ENCODE data around the gene SYNE1. TPM values are rescaled to one million over a fixed set of nuclear protein-coding genes. Genes with fewer than 3 reads are reported as not detected.
A peak's percentile ranks its signal among the peaks of the same experiment; 100 is the strongest.

SYNE1 gene
- total and polyA plus RNA-seq, 2 experiments from 2014 or later: 14.6 to 83.9 TPM

GRCh38 chr6:152598421-152598820, 38.7 kb downstream of the SYNE1 start:
- Histone ChIP-seq H3K9me3 (ENCODE audit: low read depth) (no peaks in the 10 kb centered on the region), H3K36me3 (no peaks in the 10 kb centered on the region), H3K27me3 (no peaks in the 10 kb centered on the region), H3K4me1 (ENCODE audit: low read depth) (no peaks in the 10 kb centered on the region), H3K4me3 (no peak overlapping the region), H3K27ac (no peak overlapping the region)
- DNase-seq (ENCODE audit: low read depth in 1 of 2, low spot score in 1 of 2): peak in 1 of 2 donors; percentile 21
- no peak for TF ChIP-seq CTCF (IDR thresholded peaks at IDR 0.05; ENCODE audit: low read depth, low read length)

GRCh38 chr6:152596726-152597125, 40.4 kb downstream of the SYNE1 start:
- no peak for TF ChIP-seq CTCF (IDR thresholded peaks at IDR 0.05; ENCODE audit: low read depth, low read length)
- Histone ChIP-seq H3K4me1 (ENCODE audit: low read depth) (no peaks in the 10 kb centered on the region), H3K27me3 (no peaks in the 10 kb centered on the region), H3K36me3 (no peaks in the 10 kb centered on the region), H3K9me3 (ENCODE audit: low read depth) (no peaks in the 10 kb centered on the region), H3K4me3 (no peak overlapping the region), H3K27ac (no peak overlapping the region)
- no peak for DNase-seq (ENCODE audit: low read depth in 1 of 2, low spot score in 1 of 2)

- peak; percentile 29 to 31 for DNase-seq (ENCODE audit: low read depth in 1 of 2, low spot score in 1 of 2)
- Histone ChIP-seq H3K27ac (no peak overlapping the region), H3K4me1 (ENCODE audit: low read depth) (no peaks in the 10 kb centered on the region), H3K36me3 (no peaks in the 10 kb centered on the region), H3K9me3 (ENCODE audit: low read depth) (no peaks in the 10 kb centered on the region), H3K27me3 (no peaks in the 10 kb centered on the region), H3K4me3 (no peak overlapping the region)
- TF ChIP-seq CTCF (IDR thresholded peaks at IDR 0.05; ENCODE audit: low read depth, low read length): peak; percentile 63
Observed at GRCh38 chr6:152595499-152595898, 41.7 kb downstream of the SYNE1 start.

- no peaks in the 10 kb centered on the region for H3K4me1 ChIP-seq (ENCODE audit: low read depth)
- DNase-seq (ENCODE audit: low read depth in 1 of 2, low spot score in 1 of 2): no peak
- H3K4me3 ChIP-seq: no peak overlapping the region
- H3K27me3 ChIP-seq: no peaks in the 10 kb centered on the region
- H3K27ac ChIP-seq: no peak overlapping the region
- no peak for TF ChIP-seq CTCF (IDR thresholded peaks at IDR 0.05; ENCODE audit: low read depth, low read length)
- H3K36me3 ChIP-seq: no peaks in the 10 kb centered on the region
- no peaks in the 10 kb centered on the region for H3K9me3 ChIP-seq (ENCODE audit: low read depth)
Observed at GRCh38 chr6:152594701-152595100, 42.5 kb downstream of the SYNE1 start.

GRCh38 chr6:152588456-152588855, 48.7 kb downstream of the SYNE1 start:
- no peak for DNase-seq (ENCODE audit: low read depth in 1 of 2, low spot score in 1 of 2)
- Histone ChIP-seq H3K4me3 (no peak overlapping the region), H3K36me3 (no peaks in the 10 kb centered on the region), H3K4me1 (ENCODE audit: low read depth) (no peaks in the 10 kb centered on the region), H3K27me3 (no peaks in the 10 kb centered on the region), H3K27ac (no peak overlapping the region), H3K9me3 (ENCODE audit: low read depth) (no peaks in the 10 kb centered on the region)
- no peak for TF ChIP-seq CTCF (IDR thresholded peaks at IDR 0.05; ENCODE audit: low read depth, low read length)

- no peak for TF ChIP-seq CTCF (IDR thresholded peaks at IDR 0.05; ENCODE audit: low read depth, low read length)
- H3K36me3 ChIP-seq: no peaks in the 10 kb centered on the region
- no peaks in the 10 kb centered on the region for H3K27me3 ChIP-seq
- DNase-seq (ENCODE audit: low read depth in 1 of 2, low spot score in 1 of 2): no peak
- H3K4me1 ChIP-seq (ENCODE audit: low read depth): no peaks in the 10 kb centered on the region
- H3K4me3 ChIP-seq: no peak overlapping the region
- no peaks in the 10 kb centered on the region for H3K9me3 ChIP-seq (ENCODE audit: low read depth)
- H3K27ac ChIP-seq: no peak overlapping the region
Observed at GRCh38 chr6:152587473-152587872, 49.7 kb downstream of the SYNE1 start.

All from cardiac muscle cell (in vitro differentiated cells and primary cell).